Measurements from ENCODE around the gene RGP1.
A peak's percentile ranks its signal among the peaks of the same experiment; 100 is the strongest.

RGP1 gene

GRCh38 chr9:35748858-35749514 lies at the start of gene RGP1, which contains the start of gene GBA2:
Gene RGP1 (plus strand): TSS chr9:35749287. CDS start chr9:35749756, 469 bp downstream.
Gene GBA2 (minus strand): TSS chr9:35749228. CDS start chr9:35748704, 524 bp downstream.
- no peaks in the 10 kb centered on the region for H3K9me2 ChIP-seq (replicated peaks; ENCODE audit: low read depth, low read length)
- peak within 1 kb of the TSS; percentile 90 for H3K4me3 ChIP-seq (ENCODE audit: low read length, poor library complexity, severe bottlenecking)
- TF ChIP-seq CTCF (conservative IDR thresholded peaks at IDR 0.05; ENCODE audit: low read length): no peak
- TF ChIP-seq EZH2phosphoT487 (IDR thresholded peaks at IDR 0.05; ENCODE audit: borderline replicate concordance): no peak
- H3K27me3 ChIP-seq (ENCODE audit: insufficient read depth, low read length, poor library complexity, severe bottlenecking): no peaks in the 10 kb centered on the region
- H3K79me2 ChIP-seq (ENCODE audit: insufficient read depth, low read length): peaks cover 56% of the 10 kb centered on the region
- no peaks in the 10 kb centered on the region for H3F3A ChIP-seq (ENCODE audit: low read depth)
- H2AFZ ChIP-seq (ENCODE audit: low read length): peak within 1 kb of the TSS; percentile 89
- H3K36me3 ChIP-seq (ENCODE audit: insufficient read depth, low read length): peaks cover 8% of the 10 kb centered on the region; the same call in 1 of the 2 replicates
- peaks cover 35% of the 10 kb centered on the region for H3K4me1 ChIP-seq (ENCODE audit: insufficient read depth, low read length, poor library complexity, severe bottlenecking)
- H3K4me2 ChIP-seq (ENCODE audit: low read depth, low read length, poor library complexity, severe bottlenecking): peak within 1 kb of the TSS; percentile 87
- no peaks in the 10 kb centered on the region for H3K9me3 ChIP-seq (ENCODE audit: insufficient read depth, low read depth, low read length)
- H4K20me1 ChIP-seq (ENCODE audit: insufficient read depth, low read length, poor library complexity, severe bottlenecking): peaks cover 28% of the 10 kb centered on the region
- peak within 1 kb of the TSS; percentile 79 for H3K9ac ChIP-seq (ENCODE audit: low read depth, low read length, poor library complexity, severe bottlenecking)

GRCh38 chr9:35700031-35700430 lies 49.1 kb upstream of the RGP1 start:
- no peak overlapping the region for H3K4me3 ChIP-seq (ENCODE audit: low read length, poor library complexity, severe bottlenecking)
- TF ChIP-seq EZH2phosphoT487 (IDR thresholded peaks at IDR 0.05; ENCODE audit: borderline replicate concordance) (no peak), CTCF (conservative IDR thresholded peaks at IDR 0.05; ENCODE audit: low read length) (no peak)

GRCh38 chr9:35700942-35701341 lies 48.1 kb upstream of the RGP1 start:
- Histone ChIP-seq H2AFZ (ENCODE audit: low read length) (no peak overlapping the region), H3K9me3 (ENCODE audit: insufficient read depth, low read depth, low read length) (no peaks in the 10 kb centered on the region), H3F3A (ENCODE audit: low read depth) (no peaks in the 10 kb centered on the region), H3K4me2 (ENCODE audit: low read depth, low read length, poor library complexity, severe bottlenecking) (no peak overlapping the region), H3K9ac (ENCODE audit: low read depth, low read length, poor library complexity, severe bottlenecking) (no peak overlapping the region), H3K36me3 (ENCODE audit: insufficient read depth, low read length) (peaks cover 92% of the 10 kb centered on the region), H3K27me3 (ENCODE audit: insufficient read depth, low read length, poor library complexity, severe bottlenecking) (no peaks in the 10 kb centered on the region), H3K4me1 (ENCODE audit: insufficient read depth, low read length, poor library complexity, severe bottlenecking) (no peaks in the 10 kb centered on the region), H3K4me3 (ENCODE audit: low read length, poor library complexity, severe bottlenecking) (no peak overlapping the region), H3K9me2 (replicated peaks; ENCODE audit: low read depth, low read length) (no peaks in the 10 kb centered on the region), H3K79me2 (ENCODE audit: insufficient read depth, low read length) (no peaks in the 10 kb centered on the region), H4K20me1 (ENCODE audit: insufficient read depth, low read length, poor library complexity, severe bottlenecking) (peaks cover 5% of the 10 kb centered on the region)
- TF ChIP-seq EZH2phosphoT487 (IDR thresholded peaks at IDR 0.05; ENCODE audit: borderline replicate concordance) (no peak), CTCF (conservative IDR thresholded peaks at IDR 0.05; ENCODE audit: low read length) (no peak)

More at GRCh38 chr9:35700031-35700430, 49.1 kb upstream of the RGP1 start:
- Histone ChIP-seq H3K9me3 (ENCODE audit: insufficient read depth, low read depth, low read length) (no peaks in the 10 kb centered on the region), H3K9ac (ENCODE audit: low read depth, low read length, poor library complexity, severe bottlenecking) (no peak overlapping the region), H3K36me3 (ENCODE audit: insufficient read depth, low read length) (peaks cover 86% of the 10 kb centered on the region), H2AFZ (ENCODE audit: low read length) (no peak overlapping the region), H4K20me1 (ENCODE audit: insufficient read depth, low read length, poor library complexity, severe bottlenecking) (no peaks in the 10 kb centered on the region), H3F3A (ENCODE audit: low read depth) (no peaks in the 10 kb centered on the region), H3K4me1 (ENCODE audit: insufficient read depth, low read length, poor library complexity, severe bottlenecking) (no peaks in the 10 kb centered on the region), H3K79me2 (ENCODE audit: insufficient read depth, low read length) (no peaks in the 10 kb centered on the region), H3K27me3 (ENCODE audit: insufficient read depth, low read length, poor library complexity, severe bottlenecking) (no peaks in the 10 kb centered on the region), H3K9me2 (replicated peaks; ENCODE audit: low read depth, low read length) (no peaks in the 10 kb centered on the region), H3K4me2 (ENCODE audit: low read depth, low read length, poor library complexity, severe bottlenecking) (no peak overlapping the region)
